Skeletal muscle cell (primary cell): ENCODE results near the gene FIGN.
A peak's percentile ranks its signal among the peaks of the same experiment; 100 is the strongest.

Experiments used
- DNase-seq: peaks from one replicate; pipeline ENCODE4 v3.0.0-alpha.2; 2010; ENCODE audit warnings: low read depth
- H3K4me3 ChIP-seq: 2 replicates; pipeline ENCODE4 v1.5.1; 2011; ENCODE audit warnings: low read depth, mild to moderate bottlenecking, control low read depth, low read length, moderate library complexity

Gene FIGN

GRCh38 chr2:163735685-163736432 lies at the start of gene FIGN:
Gene FIGN (minus strand): TSS chr2:163736008. CDS start chr2:163734927, 1,081 bp downstream.
- peak within 1 kb of the TSS; percentile 60 for H3K4me3 ChIP-seq
- DNase-seq, result peak; percentile 54

- no peak overlapping the region for H3K4me3 ChIP-seq
- no peak for DNase-seq
These were observed 49.4 kb upstream of the FIGN start for GRCh38 chr2:163785162-163785561.

DNA sequence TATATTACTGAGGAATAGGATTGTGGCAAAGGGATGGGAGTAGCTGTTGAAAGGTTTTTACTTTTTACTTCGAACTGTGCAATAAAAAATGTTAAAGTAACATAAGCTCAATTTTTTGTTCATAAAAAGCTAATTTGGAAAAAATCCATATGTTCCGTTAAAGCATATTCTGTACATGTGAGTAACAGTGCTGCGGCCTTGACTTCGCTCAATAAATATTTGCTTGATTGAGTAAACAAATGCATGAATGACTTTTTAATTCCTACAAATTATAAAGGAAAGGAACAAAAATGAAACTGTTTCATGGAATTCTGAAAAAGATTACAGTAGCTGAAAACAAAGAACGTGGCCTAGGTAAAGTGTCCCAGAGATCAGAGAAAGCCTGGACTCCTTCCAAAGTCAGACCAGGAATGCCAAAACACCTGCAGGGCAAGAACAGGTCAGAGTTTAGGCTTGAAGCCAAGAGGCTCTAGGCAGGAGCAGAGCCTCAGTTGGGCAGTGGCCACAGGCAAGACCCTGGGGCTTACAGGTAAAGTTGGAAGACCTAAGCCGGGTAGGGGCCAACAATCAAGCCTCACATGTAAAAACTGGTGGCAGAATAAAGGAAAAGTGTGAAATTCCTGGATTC lies 44.3 kb upstream of the FIGN start:
- no peak overlapping the region for H3K4me3 ChIP-seq
- DNase-seq, result no peak

DNA sequence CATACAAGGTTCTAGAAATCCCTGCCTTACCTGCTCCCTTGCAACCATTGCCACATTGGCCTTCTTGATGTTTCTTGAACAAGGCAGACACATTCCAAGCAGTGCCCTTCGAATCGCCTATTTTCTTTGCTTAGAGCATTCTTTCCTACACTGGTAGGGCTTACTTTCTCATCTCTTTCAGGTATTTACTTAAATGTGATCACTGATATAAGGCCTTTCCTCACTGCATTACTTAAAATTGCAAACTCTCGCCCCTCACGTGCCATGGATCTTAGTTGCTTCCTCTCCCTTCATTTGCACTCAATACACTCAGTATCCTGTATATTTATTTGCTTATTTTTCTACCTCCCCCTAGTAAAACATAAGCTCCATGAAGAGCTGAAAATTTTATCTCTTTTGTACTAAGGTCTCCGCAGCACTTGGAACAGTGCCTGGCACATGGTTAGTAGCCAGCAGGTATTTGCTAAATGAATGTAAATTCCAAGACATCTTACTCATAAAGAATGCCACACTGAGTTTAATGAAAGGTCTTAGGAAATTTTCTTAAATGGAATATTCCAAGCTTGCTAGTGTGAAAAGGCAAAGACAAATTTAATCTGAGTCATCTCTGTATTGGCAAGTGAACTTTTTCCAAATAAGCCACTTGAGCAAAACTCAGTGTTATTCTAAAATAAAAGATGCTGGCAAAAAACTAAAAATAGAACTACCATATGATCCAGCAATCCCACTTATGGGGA lies 42.4 kb upstream of the FIGN start:
- DNase-seq, result peak; percentile 59
- no peak overlapping the region for H3K4me3 ChIP-seq

DNA sequence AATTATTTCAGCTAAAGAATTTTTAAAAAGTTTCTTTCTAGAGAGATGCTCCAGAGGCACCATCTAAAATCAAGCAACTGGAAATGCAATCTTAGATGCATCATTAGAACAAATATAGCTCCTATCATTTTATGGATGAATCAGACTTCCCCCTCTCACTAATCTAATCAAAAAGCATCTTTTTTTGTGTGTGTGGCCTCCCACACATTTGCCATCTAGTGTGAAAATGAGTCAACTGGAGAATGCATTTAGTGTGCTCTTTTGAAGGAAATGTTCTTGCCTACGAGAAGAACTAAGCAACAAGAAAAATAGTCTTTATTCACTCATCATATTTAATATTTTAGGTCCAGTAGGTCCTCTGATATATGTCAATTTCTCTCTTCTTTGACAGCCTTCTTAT lies 39.5 kb upstream of the FIGN start:
- no peak overlapping the region for H3K4me3 ChIP-seq
- no peak for DNase-seq

- peak; percentile 62 for DNase-seq
- no peak overlapping the region for H3K4me3 ChIP-seq
These were observed 39.1 kb upstream of the FIGN start for GRCh38 chr2:163774862-163775261.

DNA sequence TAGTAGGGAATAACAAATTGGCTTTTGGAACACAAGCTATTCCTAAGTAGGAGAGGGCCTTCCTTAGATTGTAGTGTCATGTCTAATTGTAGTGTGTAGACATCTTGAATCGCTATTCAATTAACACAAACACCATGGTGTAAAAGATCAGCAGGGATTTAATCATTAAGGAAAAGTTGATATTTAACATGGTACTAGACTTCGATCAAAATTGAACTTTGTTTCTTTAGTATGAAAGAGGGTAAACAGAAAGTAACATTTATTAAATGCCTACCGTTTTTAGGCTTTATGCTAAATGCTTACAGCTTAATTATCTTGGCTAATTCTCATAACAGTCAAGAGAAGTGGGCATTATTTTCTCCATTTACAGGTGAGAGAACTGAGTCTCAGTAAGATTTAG lies 37.5 kb upstream of the FIGN start:
- DNase-seq, result no peak
- no peak overlapping the region for H3K4me3 ChIP-seq

GRCh38 chr2:163771596-163771995 lies 35.8 kb upstream of the FIGN start:
- DNase-seq, result no peak
- H3K4me3 ChIP-seq, result no peak overlapping the region

GRCh38 chr2:163768881-163769695 lies 33.3 kb upstream of the FIGN start:
- H3K4me3 ChIP-seq, result no peak overlapping the region
- DNase-seq, result no peak

DNA sequence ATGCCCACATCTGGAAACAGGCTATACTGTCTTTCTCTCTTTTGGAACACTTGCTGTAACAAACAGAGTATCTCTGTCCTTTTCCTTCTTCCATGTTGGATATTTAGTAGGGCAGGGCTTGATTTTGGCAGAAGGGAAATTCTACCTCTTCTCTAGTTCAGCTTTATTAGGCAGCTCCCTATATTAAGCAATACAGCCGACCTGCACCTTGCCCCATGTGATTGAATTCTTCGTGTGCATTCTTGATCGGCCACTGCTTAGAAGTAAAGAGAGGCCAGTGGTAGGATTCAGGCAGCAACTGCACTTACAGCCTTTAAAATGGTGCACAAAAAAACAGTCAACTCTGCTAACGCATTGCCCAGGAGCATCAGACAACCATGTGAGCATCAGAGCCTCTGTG lies 31.3 kb upstream of the FIGN start:
- H3K4me3 ChIP-seq, result no peak overlapping the region
- no peak for DNase-seq

DNA sequence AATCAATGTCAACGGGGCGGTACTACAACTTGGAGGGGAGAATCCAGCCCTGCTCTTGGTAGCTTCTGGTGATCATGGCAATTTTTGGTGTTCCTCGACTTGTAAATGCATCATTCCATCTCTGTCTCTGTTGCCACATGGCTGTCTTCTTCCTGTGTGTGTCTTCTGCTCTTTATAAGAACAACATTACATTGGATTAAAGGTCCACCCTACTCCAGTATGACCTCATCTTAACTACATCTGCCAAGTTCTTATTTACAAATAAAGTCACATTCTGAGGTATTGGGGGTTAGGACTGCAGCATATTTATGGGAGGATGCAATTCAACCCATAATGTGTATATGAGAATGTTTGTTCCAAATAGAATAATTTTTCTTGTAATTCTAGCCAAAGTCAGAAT lies 28.8 kb upstream of the FIGN start:
- DNase-seq, result no peak
- no peak overlapping the region for H3K4me3 ChIP-seq

GRCh38 chr2:163759013-163759412 lies 23.2 kb upstream of the FIGN start:
- no peak for DNase-seq
- no peak overlapping the region for H3K4me3 ChIP-seq

- DNase-seq, result no peak
- no peak overlapping the region for H3K4me3 ChIP-seq
These were observed 22.0 kb upstream of the FIGN start for GRCh38 chr2:163757814-163758213.

DNA sequence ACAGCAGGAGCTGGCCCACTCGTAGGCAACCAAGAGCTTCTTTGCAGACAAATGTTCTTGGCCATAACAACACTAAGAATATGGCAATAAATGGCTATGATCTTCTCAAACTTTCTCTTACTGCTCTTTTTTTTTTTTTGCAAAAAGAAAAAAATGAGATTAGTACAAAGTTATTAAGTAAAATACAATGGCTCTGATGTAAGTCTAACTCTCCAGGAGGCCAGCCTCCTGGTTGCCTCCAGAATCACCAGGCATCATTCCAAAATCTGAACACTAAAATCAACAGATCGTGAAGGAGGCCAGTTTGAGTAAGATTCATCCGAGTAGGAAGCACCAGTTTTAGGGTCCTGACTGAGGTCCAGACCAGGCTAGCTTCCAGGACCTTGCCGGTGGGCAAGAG lies 20.8 kb upstream of the FIGN start:
- DNase-seq, result no peak
- H3K4me3 ChIP-seq, result no peak overlapping the region

DNA sequence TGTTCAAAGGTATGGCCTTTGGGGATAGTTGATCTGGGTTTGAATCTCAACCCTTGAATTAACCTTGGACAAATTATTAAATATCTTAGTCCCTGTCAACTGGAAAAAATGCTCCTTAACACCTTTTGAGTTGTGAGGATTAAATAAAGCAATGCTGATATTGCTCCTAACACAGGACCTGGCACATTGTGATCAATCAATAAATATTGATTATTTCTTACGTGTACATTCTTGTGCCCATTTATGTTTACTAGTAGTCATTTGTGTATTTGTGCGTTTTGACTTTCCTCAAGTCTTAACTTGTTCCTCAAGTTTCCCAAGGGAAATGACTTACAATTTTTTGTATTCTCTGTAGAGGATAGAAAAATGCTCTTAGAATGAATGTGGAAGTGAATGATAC lies 19.6 kb upstream of the FIGN start:
- no peak overlapping the region for H3K4me3 ChIP-seq
- no peak for DNase-seq

DNA sequence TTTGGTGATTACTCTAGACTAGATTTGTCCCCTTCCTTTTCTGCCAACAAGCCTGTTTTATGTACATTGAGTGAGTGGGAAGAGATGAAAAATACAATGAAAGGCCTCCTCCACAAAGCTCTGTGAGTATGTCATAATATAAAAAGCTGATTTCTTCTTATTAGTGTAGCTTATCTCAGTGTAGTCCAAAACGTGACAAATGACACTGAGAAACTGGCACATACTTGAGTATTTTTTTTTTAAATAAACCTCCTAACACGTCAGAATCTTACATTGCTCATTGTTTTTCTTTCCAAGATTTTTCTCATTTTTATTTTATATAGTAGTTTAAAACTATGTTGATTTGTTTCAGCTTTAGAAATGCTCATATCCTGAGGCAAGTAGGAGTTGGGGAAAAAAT lies 17.9 kb upstream of the FIGN start:
- no peak for DNase-seq
- H3K4me3 ChIP-seq, result no peak overlapping the region

DNA sequence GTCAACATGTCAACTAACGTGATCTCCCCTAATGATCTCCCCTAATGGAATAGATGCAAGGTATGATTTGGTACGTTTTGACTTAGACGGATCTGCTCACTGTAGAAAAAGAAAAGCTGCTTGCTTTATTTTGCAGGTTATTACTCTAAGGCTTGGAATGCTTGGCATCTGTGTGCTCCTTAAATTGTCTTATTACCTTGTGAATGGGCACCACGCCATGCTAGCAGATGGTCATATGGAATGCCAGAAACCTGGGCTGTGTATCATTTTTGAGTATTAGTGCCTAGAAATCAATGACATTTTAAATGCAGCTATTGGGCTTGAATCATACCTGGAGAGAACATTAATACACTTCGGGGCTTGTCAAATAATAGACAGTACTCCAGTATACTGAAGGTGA lies 16.5 kb upstream of the FIGN start:
- H3K4me3 ChIP-seq, result no peak overlapping the region
- DNase-seq, result no peak

- DNase-seq, result no peak
- H3K4me3 ChIP-seq, result no peak overlapping the region
These were observed 15.9 kb upstream of the FIGN start for GRCh38 chr2:163751696-163752095.

DNA sequence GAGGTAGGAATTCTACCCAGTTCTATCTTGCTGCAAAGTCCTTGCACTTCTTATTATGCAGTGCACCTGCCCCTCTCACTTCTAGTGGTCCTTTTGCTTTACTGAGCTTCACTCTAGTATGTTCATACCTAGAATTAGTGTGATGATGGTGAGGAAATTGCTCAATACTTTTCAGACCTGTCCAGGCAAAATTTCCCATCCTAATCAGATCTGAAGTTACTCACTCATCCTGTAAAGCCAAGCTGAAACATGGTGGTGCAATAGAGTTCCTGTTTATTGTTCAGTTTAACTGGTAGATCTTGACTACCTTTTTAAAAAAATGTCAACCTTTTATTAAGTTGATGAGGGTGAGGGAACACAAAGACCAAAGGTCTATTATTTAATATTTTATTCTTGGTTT lies 12.6 kb upstream of the FIGN start:
- H3K4me3 ChIP-seq, result no peak overlapping the region

GRCh38 chr2:163741435-163741834 lies 5.6 kb upstream of the FIGN start:
- DNase-seq, result no peak
- no peak overlapping the region for H3K4me3 ChIP-seq

More for the DNA sequence above, 12.6 kb upstream of the FIGN start:
- DNase-seq, result no peak
